Astrocyte (in vitro differentiated cells and primary cell): ENCODE measurements around the gene GNAO1. TPM values are rescaled to one million over a fixed set of nuclear protein-coding genes. Genes with fewer than 3 reads are reported as not detected.

Source experiments
- DNase-seq: peaks from one replicate; pipeline ENCODE4 v3.0.0-alpha.2; 2010; ENCODE audit warnings: low read depth
- FAIRE-seq: peaks from 2 replicates; lab custom pipeline; 2011; peaks lifted over from hg19 to GRCh38; lab: Jason Lieb, UNC
- H2AFZ ChIP-seq: 2 replicates; pipeline ENCODE4 v1.6.0; 2012; ENCODE audit warnings: low read depth, low read length, inconsistent platforms
- H3K27ac ChIP-seq: 2 replicates; pipeline ENCODE4 v1.5.1; 2011; ENCODE audit warnings: low read depth, low read length, inconsistent platforms
- H3K27me3 ChIP-seq: 2 replicates; pipeline ENCODE4 v1.6.0; 2011; ENCODE audit warnings: low read length, inconsistent platforms; ENCODE audit not compliant: insufficient read depth
- H3K36me3 ChIP-seq: 2 replicates; pipeline ENCODE4 v1.5.1; 2011; ENCODE audit warnings: low read length, inconsistent platforms; ENCODE audit not compliant: insufficient read depth
- H3K4me1 ChIP-seq: 2 replicates; pipeline ENCODE4 v1.5.1; 2011; ENCODE audit warnings: low read length, inconsistent platforms; ENCODE audit not compliant: insufficient read depth
- H3K4me2 ChIP-seq: 2 replicates; pipeline ENCODE4 v1.6.0; 2012; ENCODE audit warnings: low read length, inconsistent platforms
- H3K4me3 ChIP-seq: 2 replicates; pipeline ENCODE4 v1.5.1; 2011; ENCODE audit warnings: low read depth, mild to moderate bottlenecking, low read length, inconsistent platforms; ENCODE audit not compliant: insufficient read depth
- H3K79me2 ChIP-seq: 2 replicates; pipeline ENCODE4 v1.6.0; 2012; ENCODE audit warnings: mild to moderate bottlenecking, low read length, inconsistent platforms; ENCODE audit not compliant: insufficient read depth
- H3K9ac ChIP-seq: 2 replicates; pipeline ENCODE4 v1.6.0; 2012; ENCODE audit warnings: mild to moderate bottlenecking, low read length, inconsistent platforms
- H3K9me3 ChIP-seq: 2 replicates; pipeline ENCODE4 v1.5.1; 2012; ENCODE audit warnings: low read depth, mild to moderate bottlenecking, low read length, inconsistent platforms; ENCODE audit not compliant: insufficient read depth
- H4K20me1 ChIP-seq: 2 replicates; pipeline ENCODE4 v1.6.0; 2012; ENCODE audit warnings: low read length, inconsistent platforms; ENCODE audit not compliant: insufficient read depth
- H3K27ac Mint-ChIP-seq: one replicate; pipeline ENCODE4 v1.8.0; 2021; ENCODE audit warnings: mild to moderate bottlenecking, mixed read lengths; ENCODE audit not compliant: unreplicated experiment
- H3K27me3 Mint-ChIP-seq: one replicate; pipeline ENCODE4 v1.8.0; 2021; ENCODE audit warnings: low read depth, mixed read lengths; ENCODE audit not compliant: unreplicated experiment
- H3K36me3 Mint-ChIP-seq: one replicate; pipeline ENCODE4 v1.8.0; 2021; ENCODE audit warnings: low read depth, mixed read lengths; ENCODE audit not compliant: unreplicated experiment
- H3K4me1 Mint-ChIP-seq: one replicate; pipeline ENCODE4 v1.8.0; 2021; ENCODE audit warnings: low read depth, mixed read lengths; ENCODE audit not compliant: unreplicated experiment
- H3K4me3 Mint-ChIP-seq: one replicate; pipeline ENCODE4 v1.8.0; 2021; ENCODE audit warnings: mild to moderate bottlenecking, moderate library complexity, mixed read lengths; ENCODE audit not compliant: unreplicated experiment
- H3K9me3 Mint-ChIP-seq: one replicate; pipeline ENCODE4 v1.8.0; 2021; ENCODE audit warnings: mild to moderate bottlenecking, mixed read lengths; ENCODE audit not compliant: unreplicated experiment
- CTCF ChIP-seq: IDR thresholded peaks from 2 replicates; pipeline ENCODE4 v1.5.1; 2011; ENCODE audit warnings: low read depth, mild to moderate bottlenecking, inconsistent platforms, low read length, moderate library complexity; ENCODE audit not compliant: insufficient read depth
- EZH2 ChIP-seq: IDR thresholded peaks from 2 replicates; pipeline ENCODE4 v1.6.1; 2012; ENCODE audit warnings: mild to moderate bottlenecking, low read length, inconsistent platforms; ENCODE audit not compliant: insufficient read depth
- total RNA-seq: library from RNA; stranded (reverse); gene quantifications from 2 replicates; pipeline ENCODE4 v1.2.1, GENCODE V29; 2021

The GNAO1 gene
- total RNA-seq, 1 donor from 2014 or later = 1.7 TPM

GRCh38 chr16:56295059-56295665 lies 103.9 kb downstream of the GNAO1 start:
- Histone ChIP-seq H3K4me1 (peaks cover 30% of the 10 kb centered on the region), H3K9ac (peak overlapping the region; percentile 24), H3K27ac (peak overlapping the region; percentile 68), H2AFZ (peak overlapping the region; percentile 27), H4K20me1 (no peaks in the 10 kb centered on the region), H3K9me3 (no peaks in the 10 kb centered on the region), H3K36me3 (no peaks in the 10 kb centered on the region), H3K4me2 (peak overlapping the region; percentile 59), H3K4me3 (no peak overlapping the region), H3K27me3 (peaks cover 3% of the 10 kb centered on the region), H3K79me2 (no peaks in the 10 kb centered on the region)
- Mint-ChIP-seq H3K4me1 (peaks cover 10% of the 10 kb centered on the region), H3K27me3 (peaks cover 12% of the 10 kb centered on the region), H3K27ac (no peak overlapping the region), H3K4me3 (no peak overlapping the region), H3K9me3 (no peaks in the 10 kb centered on the region), H3K36me3 (no peaks in the 10 kb centered on the region)
- DNase-seq (no peak), FAIRE-seq (no peak)
- no peak for TF ChIP-seq CTCF
- TF ChIP-seq EZH2 = no peak

GRCh38 chr16:56295739-56296527 lies 104.6 kb downstream of the GNAO1 start:
- Mint-ChIP-seq H3K36me3 (no peaks in the 10 kb centered on the region), H3K4me1 (peaks cover 14% of the 10 kb centered on the region), H3K4me3 (no peak overlapping the region), H3K9me3 (no peaks in the 10 kb centered on the region), H3K27me3 (peaks cover 10% of the 10 kb centered on the region), H3K27ac (peak overlapping the region; percentile 72)
- Histone ChIP-seq H3K27me3 (peaks cover 3% of the 10 kb centered on the region), H3K27ac (peak overlapping the region; percentile 68), H3K4me3 (no peak overlapping the region), H3K4me2 (peak overlapping the region; percentile 59), H4K20me1 (no peaks in the 10 kb centered on the region), H2AFZ (peak overlapping the region; percentile 27), H3K4me1 (peaks cover 37% of the 10 kb centered on the region), H3K9ac (no peak overlapping the region), H3K9me3 (no peaks in the 10 kb centered on the region), H3K79me2 (no peaks in the 10 kb centered on the region), H3K36me3 (no peaks in the 10 kb centered on the region)
- no peak for FAIRE-seq
- no peak for TF ChIP-seq EZH2
- TF ChIP-seq CTCF = no peak
- no peak for DNase-seq
